NCI-H1417 treated with DMSO at 0.1 percent for 48 hours (cell line): Measurements from ENCODE around the gene CMTM5.

Experiments
- DNase-seq: peaks from one replicate; lab custom pipeline; 2025; lab: John Stamatoyannopoulos, UW

Gene CMTM5

DNA sequence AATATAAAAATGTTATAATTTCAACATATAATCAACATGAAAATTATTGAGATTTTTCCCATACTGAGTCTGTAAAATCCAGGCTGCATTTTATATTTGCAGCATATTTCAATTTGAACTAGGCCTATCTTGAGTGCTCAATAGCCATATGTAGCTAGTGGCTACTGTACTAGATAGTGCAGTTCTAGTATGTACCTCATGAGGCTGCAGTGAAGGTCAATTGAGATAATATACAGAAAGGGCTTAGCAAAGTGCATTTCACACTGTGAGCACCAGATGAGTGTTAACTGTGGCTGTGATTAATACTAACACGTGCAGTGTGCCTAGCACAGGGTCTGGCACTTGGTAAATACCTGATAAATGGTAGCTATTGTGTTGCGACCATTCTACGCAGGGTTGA lies 18.8 kb upstream of the CMTM5 start:
- no peak for DNase-seq

DNA sequence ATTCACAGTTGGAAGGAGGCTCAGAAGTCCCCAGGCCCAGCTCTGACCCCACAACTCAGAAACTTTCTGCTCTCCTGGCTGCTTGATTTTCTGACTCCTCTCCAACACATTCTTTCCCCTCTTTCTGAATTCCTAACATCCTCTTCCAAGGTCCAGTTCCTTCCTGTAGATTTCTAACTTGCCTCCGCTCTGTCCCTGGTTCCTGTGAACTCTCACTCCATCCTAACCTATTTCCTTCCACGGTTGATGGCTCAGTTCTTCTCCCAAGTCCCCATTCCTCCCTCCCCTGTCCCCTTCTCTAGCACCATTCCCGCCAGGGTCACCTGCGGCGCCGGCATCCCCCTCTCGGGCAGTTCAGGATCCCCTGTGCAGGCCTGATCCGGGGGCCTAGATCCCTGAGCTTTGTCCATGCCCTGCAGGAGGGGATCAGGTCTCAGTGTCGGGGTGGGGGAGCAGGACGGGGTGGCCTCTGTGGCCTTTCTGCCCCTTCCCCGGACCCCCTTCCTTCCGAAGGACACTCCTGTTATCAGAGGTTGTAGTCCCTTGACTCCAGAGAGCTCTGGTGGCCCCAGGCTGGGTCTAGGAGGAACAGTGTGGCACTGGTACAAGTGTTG lies 18.2 kb upstream of the CMTM5 start:
- DNase-seq = no peak

DNA sequence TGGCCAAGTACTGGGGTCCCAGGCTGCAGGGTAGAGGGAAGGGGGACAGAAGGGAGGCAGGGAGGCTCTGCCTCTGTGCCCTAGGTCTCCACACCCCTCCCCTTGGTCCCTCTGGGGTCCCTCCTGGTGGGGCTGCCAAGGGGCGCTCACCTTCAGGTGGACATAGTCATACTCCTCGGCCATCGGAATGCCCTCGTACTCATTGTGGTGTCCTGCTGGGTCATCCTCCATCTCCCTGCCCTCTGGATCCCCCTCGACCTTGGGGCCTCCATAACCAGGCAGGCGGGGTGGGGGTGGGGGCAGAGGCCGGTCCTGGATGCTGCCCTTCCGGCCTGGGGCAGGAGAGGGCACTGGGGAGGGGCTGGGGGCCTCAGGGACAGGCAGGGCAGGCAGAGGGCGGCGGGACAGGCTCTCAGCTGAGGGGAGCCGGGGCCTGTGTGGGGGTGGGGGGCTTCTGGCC lies 17.6 kb upstream of the CMTM5 start:
- no peak for DNase-seq

DNA sequence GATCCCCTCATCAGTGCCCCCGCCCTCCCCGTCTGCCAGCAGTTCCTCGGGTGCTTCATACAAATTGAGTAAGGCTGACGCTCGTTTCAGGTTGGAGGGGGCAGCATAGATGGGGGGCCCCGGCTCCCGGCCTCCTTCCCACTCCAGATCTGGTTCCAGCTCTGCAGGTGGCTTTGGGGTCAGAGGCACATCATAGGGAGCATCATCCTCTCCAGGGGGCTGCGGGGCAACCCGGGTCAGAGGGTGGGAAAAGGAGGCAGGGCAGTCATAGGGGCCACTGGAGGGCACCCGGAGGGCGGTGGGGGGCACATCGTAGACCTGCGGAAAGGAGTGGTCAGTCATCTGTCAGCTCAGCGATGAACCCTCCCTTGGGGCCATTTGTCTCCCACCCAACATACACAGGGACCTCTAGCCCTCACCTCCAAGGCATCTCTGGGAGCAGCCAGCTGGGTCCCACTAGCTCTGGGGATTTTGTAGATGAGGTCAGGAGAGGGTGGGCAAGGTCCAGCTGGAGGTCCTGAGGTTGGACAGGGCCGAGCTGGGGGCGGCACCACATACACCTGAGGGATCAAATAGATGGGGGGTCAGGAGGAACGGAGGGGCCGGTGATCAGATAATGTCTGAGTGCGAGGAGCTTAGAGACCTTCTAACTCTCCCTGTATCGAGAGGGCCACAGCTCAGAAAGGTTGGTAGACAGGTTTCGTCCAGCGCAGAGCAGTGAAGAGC lies 17.0 kb upstream of the CMTM5 start:
- DNase-seq = no peak

DNA sequence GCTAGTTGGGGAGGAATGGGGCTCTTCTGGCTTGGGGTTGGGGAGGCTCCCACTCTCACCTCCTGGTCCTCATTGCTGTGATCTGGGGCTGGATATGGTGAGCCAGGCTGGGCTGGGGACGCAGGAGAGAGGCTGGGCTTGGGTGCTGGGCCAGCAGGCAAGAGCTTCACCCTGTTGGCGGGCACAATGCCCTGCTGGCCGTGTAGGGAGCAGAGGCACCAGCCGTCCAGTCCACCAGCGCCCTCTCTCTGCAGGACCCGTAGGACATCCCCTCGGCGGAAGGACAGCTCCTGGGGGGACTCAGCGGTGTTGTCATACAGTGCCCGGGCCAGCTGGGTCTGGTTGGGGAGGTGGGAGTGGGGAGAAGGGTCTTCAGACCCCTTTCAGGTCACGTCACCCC lies 16.4 kb upstream of the CMTM5 start:
- DNase-seq = no peak

DNA sequence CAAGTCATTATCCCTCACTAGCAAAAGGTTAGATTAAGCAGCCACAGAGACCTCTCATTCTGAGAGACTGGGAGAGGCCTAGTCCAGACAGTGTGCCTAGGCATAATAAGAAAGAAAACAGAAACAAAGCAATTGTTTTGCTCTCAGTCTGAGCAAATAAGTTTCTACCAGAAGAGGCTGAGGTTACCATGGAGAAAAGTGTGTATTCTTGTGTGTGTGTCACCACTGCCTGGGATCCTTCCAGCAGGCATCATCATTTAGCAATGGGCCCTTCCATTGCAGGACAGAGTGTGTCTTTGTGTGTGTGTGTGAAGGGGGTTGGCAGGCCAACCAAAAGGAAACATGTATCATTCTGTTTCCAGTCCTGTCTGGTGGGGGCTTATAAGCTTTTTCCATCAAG lies 15.5 kb upstream of the CMTM5 start:
- no peak for DNase-seq

DNA sequence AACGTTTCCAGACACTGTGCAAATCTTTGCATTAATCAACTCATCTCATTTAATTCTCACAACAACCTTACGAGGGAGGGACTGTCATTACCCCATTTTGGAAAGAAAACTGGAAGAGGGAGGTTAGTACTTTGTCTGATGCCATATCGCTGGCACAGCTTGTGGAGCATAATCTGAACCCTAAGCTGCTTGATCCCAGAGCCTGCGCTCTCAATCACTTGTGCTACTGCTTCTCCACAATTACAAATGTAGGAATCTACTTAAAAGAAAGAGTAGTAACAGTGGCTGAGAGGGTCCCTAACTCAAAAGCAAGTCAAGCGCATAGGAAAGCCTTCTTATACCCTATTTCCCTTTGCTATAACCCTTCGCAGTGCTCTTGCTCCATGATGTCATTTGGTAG lies 15.1 kb upstream of the CMTM5 start:
- DNase-seq = no peak

DNA sequence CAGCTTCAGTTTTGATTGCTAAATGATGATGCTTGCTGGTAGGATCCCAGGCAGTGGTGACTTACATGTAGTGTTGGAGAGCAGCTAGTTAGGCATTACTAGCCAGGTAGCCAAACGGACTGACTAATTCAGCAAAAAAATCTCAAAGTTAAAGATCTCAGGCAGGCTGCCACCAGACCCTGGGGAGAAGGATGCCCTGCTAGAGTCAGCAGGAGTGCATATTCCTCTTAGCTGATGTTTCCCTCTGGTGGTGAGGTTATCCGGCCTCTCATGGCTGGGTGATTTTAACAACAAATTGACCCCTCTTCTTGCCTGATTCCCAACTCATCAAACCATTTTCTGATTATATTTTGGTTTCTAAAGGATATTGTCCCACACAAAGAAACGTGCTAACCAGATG lies 14.6 kb upstream of the CMTM5 start:
- DNase-seq = no peak

DNA sequence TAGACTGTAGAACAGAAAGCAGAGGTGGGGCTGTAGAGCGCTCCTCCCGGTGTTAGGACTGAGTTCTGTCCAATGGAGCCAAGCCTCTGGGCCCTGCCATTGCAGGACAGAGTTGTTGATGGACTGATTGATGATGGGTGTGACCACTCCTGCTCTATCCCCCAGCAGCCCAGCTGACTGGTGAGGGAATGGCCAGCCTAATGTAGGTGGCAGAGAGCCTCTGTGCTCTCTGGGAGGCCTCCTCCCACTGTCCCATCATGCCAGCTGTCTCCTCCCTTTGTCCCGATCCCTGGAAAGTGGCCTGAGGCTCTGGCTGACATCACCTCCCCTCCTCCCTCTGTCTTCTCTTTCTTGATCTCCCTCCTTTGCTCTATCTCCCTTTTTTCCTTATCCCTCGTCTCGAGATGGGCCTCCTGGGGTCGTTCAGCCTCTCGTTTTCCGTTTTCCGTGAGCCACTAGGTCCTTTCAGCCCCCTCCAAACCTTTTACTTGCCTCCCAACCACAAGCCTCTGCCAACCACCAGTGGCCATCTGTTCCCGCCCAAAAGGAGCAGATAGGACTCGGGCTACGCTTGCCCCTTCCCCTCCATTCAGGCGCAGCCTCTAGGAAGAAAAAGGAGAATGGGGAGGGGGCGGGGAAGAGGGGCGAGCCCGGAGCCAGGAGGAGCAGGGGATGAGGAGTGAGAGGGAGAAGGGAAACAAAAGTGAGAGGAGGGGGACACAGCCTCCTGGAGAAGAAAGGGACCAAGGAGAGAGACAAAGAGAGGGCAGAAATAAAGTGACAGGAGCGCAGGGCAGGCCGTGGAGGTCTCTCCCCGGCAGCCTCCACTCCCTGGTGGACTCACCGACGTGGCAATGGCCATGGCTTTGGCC lies 12.4 kb upstream of the CMTM5 start:
- no peak for DNase-seq

DNA sequence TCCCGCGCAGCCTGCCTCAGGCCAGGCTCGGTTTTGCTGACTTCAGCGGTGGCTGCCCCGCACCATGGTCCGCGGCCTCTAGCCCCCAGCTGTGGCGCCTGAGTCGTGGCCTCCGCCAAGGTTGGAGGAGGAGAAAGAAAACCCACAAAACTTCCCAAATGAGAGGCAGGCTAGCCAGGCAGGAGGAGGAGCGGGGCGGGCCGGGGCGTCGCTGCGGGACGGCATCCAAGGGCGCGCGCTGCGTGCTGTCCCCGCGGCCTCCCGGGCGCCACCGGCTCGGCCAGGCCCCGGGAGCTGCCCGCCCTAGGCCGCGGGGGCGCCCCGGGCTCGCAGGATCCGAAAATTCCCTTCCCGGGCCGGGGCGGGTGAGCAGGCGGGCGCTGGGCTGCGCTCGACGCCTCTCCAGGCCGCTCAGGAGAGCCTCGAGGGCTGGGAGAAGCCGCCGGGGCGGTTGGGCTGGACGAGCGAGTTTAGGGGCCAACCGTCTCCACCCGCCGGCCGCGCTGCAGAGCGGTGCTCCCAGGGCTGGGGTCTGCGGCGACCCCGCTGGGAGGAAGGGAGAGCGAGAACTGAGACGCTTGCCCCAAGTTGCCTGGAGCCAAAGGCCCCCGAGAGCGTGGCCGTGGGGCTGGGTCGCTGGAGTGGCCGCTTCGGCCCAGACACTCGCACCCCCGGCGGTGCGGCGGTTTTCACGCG lies 11.7 kb upstream of the CMTM5 start, which contains the start of gene EFS:
TSS of gene EFS (minus strand) at position 137 of the 696 bp plus-strand sequence. CDS start 147 bp downstream, outside the sequence.
- no peak for DNase-seq

DNA sequence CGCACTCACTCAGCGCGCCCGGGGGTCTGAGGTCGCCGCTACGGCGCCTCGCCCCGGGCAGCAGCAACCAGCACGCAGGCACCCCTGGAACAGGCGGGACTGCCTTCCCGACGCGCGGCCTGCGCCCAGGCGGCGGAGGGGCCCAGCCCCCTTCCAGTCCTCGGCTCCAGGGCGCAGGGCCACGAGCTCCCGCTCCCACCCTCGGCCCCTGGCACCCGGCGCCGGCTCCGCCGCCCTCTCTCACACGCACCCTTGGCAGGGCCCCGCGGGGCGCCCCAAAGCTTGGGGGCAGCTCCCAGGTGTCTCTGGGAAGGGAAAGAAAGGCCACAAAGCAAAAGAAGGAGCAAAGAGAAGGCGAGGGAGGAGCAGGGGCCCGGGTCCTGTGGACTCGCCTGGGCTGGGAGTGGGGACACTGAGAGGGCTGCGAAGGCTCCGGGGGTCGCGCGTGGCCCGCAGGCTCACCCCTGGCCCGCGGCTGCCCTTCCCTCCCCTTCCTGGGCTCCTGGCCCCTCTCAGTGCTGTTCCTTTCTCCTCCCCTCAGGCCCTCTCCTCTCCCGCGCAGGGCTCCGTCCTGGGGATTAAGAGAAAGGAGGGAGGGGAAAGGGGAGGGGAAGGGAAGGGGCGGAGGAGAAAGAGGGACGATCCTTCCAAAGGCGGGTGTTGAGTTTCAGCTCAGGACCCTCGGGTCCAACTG lies 11.0 kb upstream of the CMTM5 start:
- DNase-seq = no peak

DNA sequence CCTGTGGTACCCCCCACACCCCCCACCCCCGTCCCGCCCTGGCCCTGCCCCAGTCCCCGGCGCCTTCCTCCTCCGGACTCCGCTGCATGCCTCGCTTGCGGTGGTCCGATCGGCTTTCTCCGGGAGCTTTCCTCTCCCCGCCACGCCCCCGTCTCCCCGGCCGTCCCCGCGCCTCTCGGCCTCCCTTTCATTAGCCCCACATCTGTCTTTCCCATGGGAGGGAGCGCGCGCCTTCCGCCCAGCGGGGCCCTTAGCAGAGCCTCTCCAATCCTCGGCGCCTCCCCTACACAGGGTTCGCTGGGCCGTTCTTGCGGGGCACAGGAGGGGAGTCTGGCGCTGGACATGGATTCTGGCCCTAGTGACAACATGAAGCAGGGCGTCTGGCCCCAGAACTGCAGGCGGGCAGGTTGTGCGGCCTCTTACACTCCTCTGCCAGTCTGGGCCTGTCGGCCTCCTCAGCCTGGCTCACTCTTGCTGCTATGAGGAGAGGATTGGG lies 10.4 kb upstream of the CMTM5 start:
- no peak for DNase-seq

DNA sequence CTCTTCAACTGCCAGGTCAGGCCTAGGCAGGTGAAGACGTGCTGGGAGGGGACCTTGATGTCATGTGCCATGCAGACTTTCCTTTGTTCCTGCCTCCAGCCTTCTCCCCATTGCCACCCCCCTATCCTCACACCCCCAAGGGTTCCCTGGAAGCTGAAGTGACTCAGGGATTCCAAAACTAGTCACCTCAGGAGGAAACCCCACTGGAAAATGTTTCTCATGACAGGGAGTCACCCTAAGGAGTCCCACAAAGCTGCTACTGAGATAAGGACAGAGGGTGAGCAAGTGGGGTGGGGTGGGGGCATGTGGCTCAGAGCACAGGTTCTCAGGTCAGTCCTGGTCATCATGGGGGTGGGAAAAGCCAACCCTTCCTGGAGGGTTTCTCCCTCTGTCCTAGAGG lies 6.6 kb upstream of the CMTM5 start:
- no peak for DNase-seq

DNA sequence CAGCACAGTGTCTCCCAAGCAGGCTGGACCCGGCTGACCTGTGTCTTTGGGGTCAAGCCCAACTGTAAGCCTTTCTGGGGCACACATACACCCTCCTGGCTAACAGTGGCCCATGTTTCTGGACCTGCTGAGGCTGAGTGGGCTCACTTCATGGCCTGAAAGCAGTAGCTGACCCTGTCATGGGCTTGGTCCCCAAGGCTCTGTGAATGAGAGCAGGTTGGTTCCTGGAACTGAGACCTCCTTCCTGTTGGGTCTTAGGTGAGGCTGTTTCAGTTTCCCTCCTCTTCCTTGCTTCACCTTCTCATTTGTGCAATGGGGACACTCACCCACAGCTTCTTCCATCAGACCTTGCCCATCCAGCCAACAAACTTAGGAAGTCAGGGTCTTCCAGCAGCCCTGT lies 5.0 kb upstream of the CMTM5 start:
- DNase-seq = no peak

DNA sequence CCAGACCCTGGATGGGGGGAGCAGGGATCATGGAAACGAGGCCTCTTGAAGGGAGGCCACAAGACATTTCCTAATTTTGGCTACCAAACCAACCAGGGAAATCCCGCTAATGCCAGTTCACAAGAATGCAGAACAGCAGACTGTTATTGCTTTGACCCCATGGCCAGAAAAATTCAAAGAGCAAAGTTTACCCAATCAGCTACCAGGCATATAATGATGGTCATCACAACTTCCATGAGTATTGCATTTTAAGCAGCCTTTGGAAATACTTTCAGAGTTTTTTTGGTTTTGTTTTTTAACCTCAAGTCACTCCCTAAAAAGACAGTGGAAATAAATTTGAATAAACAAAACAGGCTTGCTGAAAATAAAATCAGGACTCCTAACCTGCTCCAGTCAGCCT lies 4.3 kb upstream of the CMTM5 start, which contains the start of gene IL25:
TSS of gene IL25 (plus strand) at position 301 of the 400 bp plus-strand sequence.
- no peak for DNase-seq

DNA sequence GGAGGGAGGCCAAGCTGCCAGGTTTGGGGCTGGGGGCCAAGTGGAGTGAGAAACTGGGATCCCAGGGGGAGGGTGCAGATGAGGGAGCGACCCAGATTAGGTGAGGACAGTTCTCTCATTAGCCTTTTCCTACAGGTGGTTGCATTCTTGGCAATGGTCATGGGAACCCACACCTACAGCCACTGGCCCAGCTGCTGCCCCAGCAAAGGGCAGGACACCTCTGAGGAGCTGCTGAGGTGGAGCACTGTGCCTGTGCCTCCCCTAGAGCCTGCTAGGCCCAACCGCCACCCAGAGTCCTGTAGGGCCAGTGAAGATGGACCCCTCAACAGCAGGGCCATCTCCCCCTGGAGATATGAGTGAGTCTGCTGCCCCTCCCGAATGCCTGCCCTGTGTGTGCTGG lies 3.8 kb upstream of the CMTM5 start:
- DNase-seq = no peak

DNA sequence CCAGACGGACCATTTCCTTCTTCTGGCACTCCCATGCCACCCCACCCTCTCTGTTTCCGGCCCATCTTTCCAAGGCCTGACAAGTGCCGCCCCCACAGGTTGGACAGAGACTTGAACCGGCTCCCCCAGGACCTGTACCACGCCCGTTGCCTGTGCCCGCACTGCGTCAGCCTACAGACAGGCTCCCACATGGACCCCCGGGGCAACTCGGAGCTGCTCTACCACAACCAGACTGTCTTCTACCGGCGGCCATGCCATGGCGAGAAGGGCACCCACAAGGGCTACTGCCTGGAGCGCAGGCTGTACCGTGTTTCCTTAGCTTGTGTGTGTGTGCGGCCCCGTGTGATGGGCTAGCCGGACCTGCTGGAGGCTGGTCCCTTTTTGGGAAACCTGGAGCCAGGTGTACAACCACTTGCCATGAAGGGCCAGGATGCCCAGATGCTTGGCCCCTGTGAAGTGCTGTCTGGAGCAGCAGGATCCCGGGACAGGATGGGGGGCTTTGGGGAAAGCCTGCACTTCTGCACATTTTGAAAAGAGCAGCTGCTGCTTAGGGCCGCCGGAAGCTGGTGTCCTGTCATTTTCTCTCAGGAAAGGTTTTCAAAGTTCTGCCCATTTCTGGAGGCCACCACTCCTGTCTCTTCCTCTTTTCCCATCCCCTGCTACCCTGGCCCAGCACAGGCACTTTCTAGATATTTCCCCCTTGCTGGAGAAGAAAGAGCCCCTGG lies 1.2 kb upstream of the CMTM5 start:
- DNase-seq = no peak

DNA sequence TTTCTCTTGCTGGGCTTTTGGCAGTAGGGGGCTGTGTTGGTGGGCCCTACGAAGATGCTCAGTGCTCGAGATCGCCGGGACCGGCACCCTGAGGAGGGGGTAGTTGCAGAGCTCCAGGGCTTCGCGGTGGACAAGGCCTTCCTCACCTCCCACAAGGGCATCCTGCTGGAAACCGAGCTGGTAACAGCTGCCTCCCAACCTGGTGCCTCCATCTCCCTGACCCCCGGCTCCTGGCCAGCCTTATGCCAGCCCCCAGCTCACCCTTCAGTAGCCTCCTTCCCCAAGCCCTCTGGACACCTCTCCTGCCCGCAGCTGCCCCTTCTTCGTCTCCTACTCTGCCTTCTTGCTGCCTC lies 328 bp downstream of the CMTM5 start:
- DNase-seq = no peak

DNA sequence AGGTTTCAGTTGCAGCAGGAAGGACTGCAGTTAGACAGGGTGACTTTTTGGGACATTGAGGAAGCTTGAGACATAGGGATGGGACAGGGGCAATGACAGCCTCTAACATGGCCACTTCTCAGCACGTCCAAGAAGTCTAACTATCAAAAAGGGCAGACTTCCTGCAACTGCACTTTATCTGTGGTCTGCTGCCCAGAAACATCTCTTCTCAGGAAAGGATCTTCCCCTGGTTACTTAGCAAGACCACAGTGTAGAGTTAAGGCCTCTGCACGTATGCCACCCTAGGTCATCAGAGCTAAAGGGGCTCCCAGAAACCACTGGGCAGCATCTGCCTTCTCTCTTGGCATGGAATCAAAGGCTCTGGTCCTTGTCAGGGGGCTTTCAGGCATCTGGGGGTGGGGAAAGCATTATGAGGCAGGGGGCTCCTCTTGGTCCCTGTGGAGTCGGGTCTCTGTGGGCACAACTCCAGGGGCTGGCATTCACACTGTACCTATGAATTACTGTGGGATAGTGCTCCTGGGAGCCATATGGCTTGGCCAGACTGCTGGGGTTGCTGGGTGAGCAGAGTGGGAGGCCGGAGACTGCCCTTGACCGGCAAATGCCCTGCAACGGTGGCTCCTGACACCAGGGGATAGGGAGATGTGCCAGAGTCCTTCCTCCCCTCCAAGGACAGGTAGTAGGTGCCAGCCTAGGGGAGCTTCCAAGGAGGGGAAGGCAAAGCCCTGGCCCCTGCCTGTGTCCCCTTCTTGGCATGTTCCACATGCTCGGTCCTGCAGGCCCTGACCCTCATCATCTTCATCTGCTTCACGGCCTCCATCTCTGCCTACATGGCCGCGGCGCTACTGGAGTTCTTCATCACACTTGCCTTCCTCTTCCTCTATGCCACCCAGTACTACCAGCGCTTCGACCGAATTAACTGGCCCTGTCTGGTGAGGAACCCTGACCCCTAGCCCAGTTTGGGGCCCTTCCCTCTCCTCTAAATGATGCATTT lies 1.0 kb downstream of the CMTM5 start:
- no peak for DNase-seq
